Thyroid gland (tissue), 4 donors: ENCODE results near the gene LDB2.

ENCODE experiments used
- CTCF ChIP-seq, 6 experiments: fragments of 200-600 bp in 3 of 6; fragments of 450-650 bp in 3 of 6; sonication (generic) in 3 of 6; IDR thresholded peaks; one replicate each; pipeline ENCODE4 v1.5.1; 2016 to 2019; ENCODE audit warnings: antibody characterized with exemption in 6 of 6, mild to moderate bottlenecking in 2 of 6, inconsistent platforms in 1 of 6, moderate library complexity in 1 of 6
- POLR2A ChIP-seq, 2 donors: fragments of 450-650 bp; IDR thresholded peaks; one replicate each; pipeline ENCODE4 v1.6.1; 2017; ENCODE audit warnings: antibody characterized with exemption in 2 of 2, mild to moderate bottlenecking in 2 of 2, moderate library complexity in 1 of 2

DNA sequence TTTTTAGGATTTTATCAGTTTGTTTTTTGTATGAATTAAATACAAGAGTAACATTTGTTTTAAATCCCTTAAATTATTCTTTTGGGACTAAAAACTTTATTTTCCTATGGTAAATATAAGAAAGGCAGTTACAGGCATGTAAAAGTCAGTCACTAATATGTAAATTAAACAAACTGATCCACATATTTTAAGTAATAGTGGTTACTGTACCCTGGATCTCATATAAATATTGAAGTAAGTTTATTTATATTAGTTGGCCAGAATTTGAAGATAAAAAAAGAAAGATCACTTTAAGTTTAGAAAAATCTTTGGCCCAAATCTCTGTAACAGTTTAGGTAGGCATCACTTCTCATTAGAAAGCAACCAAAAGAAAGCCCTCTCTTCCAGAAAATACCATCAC lies 45.8 kb downstream of the LDB2 start:
- no peak for TF ChIP-seq CTCF (IDR thresholded peaks at IDR 0.05)
- TF ChIP-seq POLR2A (IDR thresholded peaks at IDR 0.05) = no peak
